Cerebellar nuclear complex (tissue), 1 donor: Measurements from ENCODE around the gene PPP3CA.
"Not testable (repeated sequence)": the region's sequence is repeated elsewhere in the genome, so short reads cannot be mapped to it uniquely, and the experiment has no call there.

Experiments used
- DNase-seq, 2 experiments: peaks; one replicate each; lab custom pipeline; 2025; lab: John Stamatoyannopoulos, UW

The PPP3CA gene

GRCh38 chr4:101098666-101099400 is 248.5 kb downstream of the PPP3CA start:
- no peak for DNase-seq

GRCh38 chr4:101092609-101093008 is 254.7 kb downstream of the PPP3CA start:
- DNase-seq, result not testable (repeated sequence)

GRCh38 chr4:101089168-101089567 is 258.2 kb downstream of the PPP3CA start:
- DNase-seq, result no peak

GRCh38 chr4:101086801-101087586 is 260.3 kb downstream of the PPP3CA start:
- DNase-seq, result no peak

GRCh38 chr4:101083131-101083530 is 264.2 kb downstream of the PPP3CA start:
- no peak for DNase-seq

GRCh38 chr4:101081695-101082369 is 265.5 kb downstream of the PPP3CA start:
- DNase-seq, result no peak

- DNase-seq, result no peak
Measured at GRCh38 chr4:101081166-101081565, 266.2 kb downstream of the PPP3CA start.

- DNase-seq, result no peak
Measured at GRCh38 chr4:101078950-101079349, 268.4 kb downstream of the PPP3CA start.

GRCh38 chr4:101076032-101076431 is 271.3 kb downstream of the PPP3CA start:
- no peak for DNase-seq

GRCh38 chr4:101075536-101075935 is 271.8 kb downstream of the PPP3CA start:
- DNase-seq, result no peak

GRCh38 chr4:101074326-101074725 is 273.0 kb downstream of the PPP3CA start:
- DNase-seq, result peak; percentile 8 to 54

GRCh38 chr4:101071241-101071640 is 276.1 kb downstream of the PPP3CA start:
- DNase-seq, result no peak

- DNase-seq, result peak in 1 of 2 experiments; percentile 34
Measured at GRCh38 chr4:101068115-101068514, 279.2 kb downstream of the PPP3CA start.

GRCh38 chr4:101067383-101067782 is 279.9 kb downstream of the PPP3CA start:
- no peak for DNase-seq

GRCh38 chr4:101066626-101067170 is 280.6 kb downstream of the PPP3CA start:
- no peak for DNase-seq

GRCh38 chr4:101065935-101066485 is 281.3 kb downstream of the PPP3CA start:
- no peak for DNase-seq

- no peak for DNase-seq
Measured at GRCh38 chr4:101065346-101065745, 282.0 kb downstream of the PPP3CA start.

- DNase-seq, result peak in 1 of 2 experiments; percentile 13
Measured at GRCh38 chr4:101064541-101065180, 282.7 kb downstream of the PPP3CA start.

- DNase-seq, result no peak
Measured at GRCh38 chr4:101055392-101055791, 291.9 kb downstream of the PPP3CA start.

GRCh38 chr4:101050837-101051205 is 296.5 kb downstream of the PPP3CA start:
- no peak for DNase-seq

GRCh38 chr4:101050088-101050836 is 297.1 kb downstream of the PPP3CA start:
- no peak for DNase-seq
